GM23338 (cell line): ENCODE results near the gene SPRING1. TPM values are rescaled to one million over a fixed set of nuclear protein-coding genes. Genes with fewer than 3 reads are reported as not detected.

Source experiments
- ATAC-seq: fragments of 200-7000 bp; cut with Tn5 transposase; 3 replicates; pipeline ENCODE4 v1.9.1; 2020
- DNase-seq: peaks from one replicate; pipeline ENCODE4 v3.0.0-alpha.2; 2015; ENCODE audit warnings: low spot score
- H2AFZ ChIP-seq: fragments of 200-600 bp; sonication (generic); 2 replicates; pipeline ENCODE4 v1.8.0; 2016; ENCODE audit warnings: antibody characterized with exemption, mild to moderate bottlenecking, moderate library complexity
- H3F3A ChIP-seq: fragments of 200-600 bp; sonication (generic); replicated peaks from 2 replicates; pipeline ENCODE4 v1.8.0; 2017; ENCODE audit warnings: antibody characterized with exemption, mixed run types, low read depth
- H3K27ac ChIP-seq: fragments of 200-600 bp; sonication (generic); 2 replicates; pipeline ENCODE4 v1.6.1; 2016; ENCODE audit warnings: low read depth
- H3K27me3 ChIP-seq: fragments of 200-600 bp; sonication (generic); 2 replicates; pipeline ENCODE4 v1.8.0; 2016; ENCODE audit warnings: mild to moderate bottlenecking, mixed run types, moderate library complexity; ENCODE audit not compliant: insufficient read depth
- H3K36me3 ChIP-seq: fragments of 200-600 bp; sonication (generic); 2 replicates; pipeline ENCODE4 v1.8.0; 2016; ENCODE audit warnings: mild to moderate bottlenecking; ENCODE audit not compliant: insufficient read depth
- H3K4me1 ChIP-seq: fragments of 200-600 bp; sonication (generic); 2 replicates; pipeline ENCODE4 v1.8.0; 2016; ENCODE audit warnings: mild to moderate bottlenecking, moderate library complexity; ENCODE audit not compliant: insufficient read depth
- H3K4me2 ChIP-seq: fragments of 200-600 bp; sonication (generic); 2 replicates; pipeline ENCODE4 v1.7.1; 2017; ENCODE audit warnings: mixed run types
- H3K4me3 ChIP-seq: fragments of 200-600 bp; sonication (generic); 2 replicates; pipeline ENCODE4 v1.6.1; 2016; ENCODE audit warnings: mixed run types
- H3K79me2 ChIP-seq: fragments of 200-600 bp; sonication (generic); replicated peaks from 2 replicates; pipeline ENCODE4 v1.8.0; 2017; ENCODE audit warnings: mild to moderate bottlenecking; ENCODE audit not compliant: insufficient read depth
- H3K9me2 ChIP-seq: fragments of 200-600 bp; sonication (generic); 2 replicates; pipeline ENCODE4 v1.8.0; 2017; ENCODE audit not compliant: insufficient read depth
- H4K20me1 ChIP-seq: fragments of 200-600 bp; sonication (generic); replicated peaks from 2 replicates; pipeline ENCODE4 v1.8.0; 2017; ENCODE audit warnings: mild to moderate bottlenecking; ENCODE audit not compliant: insufficient read depth
- H3K27ac Mint-ChIP-seq: 2 replicates; pipeline ENCODE4 v1.8.0; 2020; ENCODE audit warnings: inconsistent platforms, mild to moderate bottlenecking, moderate library complexity, mixed read lengths
- H3K27me3 Mint-ChIP-seq: 3 replicates; pipeline ENCODE4 v1.8.0; 2022; ENCODE audit warnings: low read depth, mild to moderate bottlenecking, moderate library complexity, mixed read lengths, inconsistent platforms; ENCODE audit not compliant: insufficient read depth, poor library complexity
- H3K36me3 Mint-ChIP-seq: 3 replicates; pipeline ENCODE4 v1.8.0; 2021; ENCODE audit warnings: low read depth, mild to moderate bottlenecking, inconsistent platforms, moderate library complexity, mixed read lengths
- H3K4me1 Mint-ChIP-seq: 3 replicates; pipeline ENCODE4 v1.8.0; 2020; ENCODE audit warnings: mild to moderate bottlenecking, inconsistent platforms, mixed read lengths
- H3K4me3 Mint-ChIP-seq: 3 replicates; pipeline ENCODE4 v1.8.0; 2021; ENCODE audit warnings: moderate library complexity, mild to moderate bottlenecking, inconsistent platforms, mixed read lengths
- H3K9me3 Mint-ChIP-seq: 3 replicates; pipeline ENCODE4 v1.8.0; 2020; ENCODE audit warnings: moderate library complexity, mild to moderate bottlenecking, inconsistent platforms, mixed read lengths
- CREB1 ChIP-seq: fragments of 250-450 bp; sonication (Bioruptor Pico); IDR thresholded peaks from 2 replicates; pipeline ENCODE4 v1.5.0; 2020; ENCODE audit warnings: low read depth, mild to moderate bottlenecking, moderate library complexity
- EZH2 ChIP-seq: fragments of 200-600 bp; sonication (generic); IDR thresholded peaks from one replicate; pipeline ENCODE4 v1.8.0; 2017; ENCODE audit warnings: antibody characterized with exemption, mild to moderate bottlenecking, low read depth; ENCODE audit not compliant: unreplicated experiment
- EZH2phosphoT487 ChIP-seq: fragments of 200-600 bp; sonication (generic); IDR thresholded peaks from one replicate; pipeline ENCODE4 v1.8.1; 2018; ENCODE audit warnings: antibody characterized with exemption; ENCODE audit not compliant: unreplicated experiment
- JUNB ChIP-seq: IDR thresholded peaks from one replicate; pipeline ENCODE4 v1.6.1; 2016; ENCODE audit warnings: antibody characterized with exemption; ENCODE audit not compliant: unreplicated experiment
- NANOG ChIP-seq: IDR thresholded peaks from 2 replicates; pipeline ENCODE4 v1.6.1; 2016; ENCODE audit warnings: antibody characterized with exemption, borderline replicate concordance
- POLR2AphosphoS5 ChIP-seq: IDR thresholded peaks from 2 replicates; pipeline ENCODE4 v1.6.1; 2016; ENCODE audit warnings: antibody characterized with exemption, low read depth
- STAT1 ChIP-seq: IDR thresholded peaks from one replicate; pipeline ENCODE4 v1.6.1; 2016; ENCODE audit warnings: antibody characterized with exemption; ENCODE audit not compliant: unreplicated experiment
- ZNF114 ChIP-seq: fragments of 250-450 bp; sonication (Bioruptor Pico); IDR thresholded peaks from 2 replicates; pipeline ENCODE4 v1.5.0; 2020; ENCODE audit warnings: mild to moderate bottlenecking, moderate library complexity
- ZNF331 ChIP-seq: fragments of 250-450 bp; sonication (Bioruptor Pico); IDR thresholded peaks from 2 replicates; pipeline ENCODE4 v1.5.0; 2020; ENCODE audit warnings: low read depth, mild to moderate bottlenecking, moderate library complexity
- polyA plus RNA-seq: library from polyadenylated mRNA; unstranded; fragments of >200 nt; fragmentation: Nextera tagmentation; extraction: Ambion mirVana; gene quantifications from 2 replicates; pipeline ENCODE4 v1.2.1, GENCODE V29; 2016
- total RNA-seq: library from RNA; depleted of rRNA; stranded (reverse); fragments of >200 nt; shearing (Covaris generic); gene quantifications from 2 replicates; pipeline ENCODE4 v1.2.3, GENCODE V29; 2014
- TF ChIP-seq, protein P1 (sequence below): IDR thresholded peaks from one replicate; pipeline ENCODE4 v1.6.1; 2018; ENCODE audit warnings: antibody characterized with exemption; ENCODE audit not compliant: unreplicated experiment
- TF ChIP-seq, protein P2 (sequence below): IDR thresholded peaks from 2 replicates; pipeline ENCODE4 v1.6.1; 2016; ENCODE audit warnings: antibody characterized with exemption
- TF ChIP-seq, protein P3 (sequence below): fragments of 250-450 bp; sonication (Bioruptor Pico); IDR thresholded peaks from 2 replicates; pipeline ENCODE4 v1.5.0; 2020; ENCODE audit warnings: mild to moderate bottlenecking, moderate library complexity
- TF ChIP-seq, protein P4 (sequence below), 2 experiments: fragments of 200-600 bp in 1 of 2; sonication (generic) in 1 of 2; conservative IDR thresholded peaks; 2 replicates each; pipeline versions ENCODE4 v1.5.1 to v1.6.1; 2016 to 2017; ENCODE audit warnings: antibody characterized with exemption in 2 of 2, low read depth in 2 of 2, mild to moderate bottlenecking in 2 of 2, moderate library complexity in 1 of 2

The SPRING1 gene
- total and polyA plus RNA-seq, 2 experiments from 2014 or later, result 8.2 to 57.1 TPM

DNA sequence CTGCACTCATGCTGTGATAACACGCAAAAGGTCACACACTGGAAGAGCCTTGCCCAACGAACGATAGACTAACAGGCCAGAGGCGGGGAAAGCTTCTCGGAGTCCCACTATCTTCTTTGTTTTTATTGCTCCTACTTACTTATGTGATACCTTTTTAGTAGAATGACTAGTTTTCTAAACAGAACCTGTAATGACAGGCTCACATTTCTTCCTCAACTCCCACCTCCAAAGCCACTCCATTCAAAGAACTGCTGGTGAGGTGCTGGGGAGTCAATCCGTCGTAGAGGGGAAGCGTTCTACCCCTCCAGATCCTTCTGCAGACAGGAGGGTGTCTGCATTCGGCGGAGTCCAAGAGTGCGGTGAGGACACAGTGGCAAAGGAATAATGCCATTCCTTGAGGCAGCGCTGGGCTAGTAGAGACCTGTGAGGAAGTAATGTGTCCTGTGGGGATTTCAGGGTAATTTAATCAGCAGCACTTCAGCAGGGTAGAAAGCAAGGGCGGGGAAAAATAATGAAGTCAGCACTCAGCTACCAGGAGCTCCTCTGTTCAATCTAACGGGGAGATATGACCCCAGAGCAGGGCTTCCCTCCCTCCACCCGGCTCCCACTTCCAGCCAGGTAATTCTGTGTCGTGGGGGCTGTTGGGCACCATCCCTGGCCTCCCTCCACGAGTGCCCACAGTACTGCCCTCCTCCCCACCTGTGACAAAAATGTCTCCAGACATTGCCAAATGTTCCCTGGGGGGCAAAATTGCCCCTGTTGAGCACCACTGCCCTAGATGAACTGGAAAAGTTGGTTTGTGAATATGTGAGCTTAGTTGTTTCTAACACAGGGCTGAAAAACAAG, 25.2 kb downstream of the SPRING1 start:
- TF ChIP-seq STAT1 (no peak), NANOG (no peak), ZNF331 (CRISPR knock-in tag) (no peak), EZH2 (no peak), CREB1 (CRISPR knock-in tag) (no peak), ZNF114 (CRISPR knock-in tag) (no peak), POLR2AphosphoS5 (no peak), EZH2phosphoT487 (no peak), JUNB (no peak)
- TF ChIP-seq, protein P1, sequence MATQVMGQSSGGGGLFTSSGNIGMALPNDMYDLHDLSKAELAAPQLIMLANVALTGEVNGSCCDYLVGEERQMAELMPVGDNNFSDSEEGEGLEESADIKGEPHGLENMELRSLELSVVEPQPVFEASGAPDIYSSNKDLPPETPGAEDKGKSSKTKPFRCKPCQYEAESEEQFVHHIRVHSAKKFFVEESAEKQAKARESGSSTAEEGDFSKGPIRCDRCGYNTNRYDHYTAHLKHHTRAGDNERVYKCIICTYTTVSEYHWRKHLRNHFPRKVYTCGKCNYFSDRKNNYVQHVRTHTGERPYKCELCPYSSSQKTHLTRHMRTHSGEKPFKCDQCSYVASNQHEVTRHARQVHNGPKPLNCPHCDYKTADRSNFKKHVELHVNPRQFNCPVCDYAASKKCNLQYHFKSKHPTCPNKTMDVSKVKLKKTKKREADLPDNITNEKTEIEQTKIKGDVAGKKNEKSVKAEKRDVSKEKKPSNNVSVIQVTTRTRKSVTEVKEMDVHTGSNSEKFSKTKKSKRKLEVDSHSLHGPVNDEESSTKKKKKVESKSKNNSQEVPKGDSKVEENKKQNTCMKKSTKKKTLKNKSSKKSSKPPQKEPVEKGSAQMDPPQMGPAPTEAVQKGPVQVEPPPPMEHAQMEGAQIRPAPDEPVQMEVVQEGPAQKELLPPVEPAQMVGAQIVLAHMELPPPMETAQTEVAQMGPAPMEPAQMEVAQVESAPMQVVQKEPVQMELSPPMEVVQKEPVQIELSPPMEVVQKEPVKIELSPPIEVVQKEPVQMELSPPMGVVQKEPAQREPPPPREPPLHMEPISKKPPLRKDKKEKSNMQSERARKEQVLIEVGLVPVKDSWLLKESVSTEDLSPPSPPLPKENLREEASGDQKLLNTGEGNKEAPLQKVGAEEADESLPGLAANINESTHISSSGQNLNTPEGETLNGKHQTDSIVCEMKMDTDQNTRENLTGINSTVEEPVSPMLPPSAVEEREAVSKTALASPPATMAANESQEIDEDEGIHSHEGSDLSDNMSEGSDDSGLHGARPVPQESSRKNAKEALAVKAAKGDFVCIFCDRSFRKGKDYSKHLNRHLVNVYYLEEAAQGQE, result no peak
- TF ChIP-seq, protein P2, sequence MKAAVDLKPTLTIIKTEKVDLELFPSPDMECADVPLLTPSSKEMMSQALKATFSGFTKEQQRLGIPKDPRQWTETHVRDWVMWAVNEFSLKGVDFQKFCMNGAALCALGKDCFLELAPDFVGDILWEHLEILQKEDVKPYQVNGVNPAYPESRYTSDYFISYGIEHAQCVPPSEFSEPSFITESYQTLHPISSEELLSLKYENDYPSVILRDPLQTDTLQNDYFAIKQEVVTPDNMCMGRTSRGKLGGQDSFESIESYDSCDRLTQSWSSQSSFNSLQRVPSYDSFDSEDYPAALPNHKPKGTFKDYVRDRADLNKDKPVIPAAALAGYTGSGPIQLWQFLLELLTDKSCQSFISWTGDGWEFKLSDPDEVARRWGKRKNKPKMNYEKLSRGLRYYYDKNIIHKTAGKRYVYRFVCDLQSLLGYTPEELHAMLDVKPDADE, result no peak
- TF ChIP-seq, protein P3, sequence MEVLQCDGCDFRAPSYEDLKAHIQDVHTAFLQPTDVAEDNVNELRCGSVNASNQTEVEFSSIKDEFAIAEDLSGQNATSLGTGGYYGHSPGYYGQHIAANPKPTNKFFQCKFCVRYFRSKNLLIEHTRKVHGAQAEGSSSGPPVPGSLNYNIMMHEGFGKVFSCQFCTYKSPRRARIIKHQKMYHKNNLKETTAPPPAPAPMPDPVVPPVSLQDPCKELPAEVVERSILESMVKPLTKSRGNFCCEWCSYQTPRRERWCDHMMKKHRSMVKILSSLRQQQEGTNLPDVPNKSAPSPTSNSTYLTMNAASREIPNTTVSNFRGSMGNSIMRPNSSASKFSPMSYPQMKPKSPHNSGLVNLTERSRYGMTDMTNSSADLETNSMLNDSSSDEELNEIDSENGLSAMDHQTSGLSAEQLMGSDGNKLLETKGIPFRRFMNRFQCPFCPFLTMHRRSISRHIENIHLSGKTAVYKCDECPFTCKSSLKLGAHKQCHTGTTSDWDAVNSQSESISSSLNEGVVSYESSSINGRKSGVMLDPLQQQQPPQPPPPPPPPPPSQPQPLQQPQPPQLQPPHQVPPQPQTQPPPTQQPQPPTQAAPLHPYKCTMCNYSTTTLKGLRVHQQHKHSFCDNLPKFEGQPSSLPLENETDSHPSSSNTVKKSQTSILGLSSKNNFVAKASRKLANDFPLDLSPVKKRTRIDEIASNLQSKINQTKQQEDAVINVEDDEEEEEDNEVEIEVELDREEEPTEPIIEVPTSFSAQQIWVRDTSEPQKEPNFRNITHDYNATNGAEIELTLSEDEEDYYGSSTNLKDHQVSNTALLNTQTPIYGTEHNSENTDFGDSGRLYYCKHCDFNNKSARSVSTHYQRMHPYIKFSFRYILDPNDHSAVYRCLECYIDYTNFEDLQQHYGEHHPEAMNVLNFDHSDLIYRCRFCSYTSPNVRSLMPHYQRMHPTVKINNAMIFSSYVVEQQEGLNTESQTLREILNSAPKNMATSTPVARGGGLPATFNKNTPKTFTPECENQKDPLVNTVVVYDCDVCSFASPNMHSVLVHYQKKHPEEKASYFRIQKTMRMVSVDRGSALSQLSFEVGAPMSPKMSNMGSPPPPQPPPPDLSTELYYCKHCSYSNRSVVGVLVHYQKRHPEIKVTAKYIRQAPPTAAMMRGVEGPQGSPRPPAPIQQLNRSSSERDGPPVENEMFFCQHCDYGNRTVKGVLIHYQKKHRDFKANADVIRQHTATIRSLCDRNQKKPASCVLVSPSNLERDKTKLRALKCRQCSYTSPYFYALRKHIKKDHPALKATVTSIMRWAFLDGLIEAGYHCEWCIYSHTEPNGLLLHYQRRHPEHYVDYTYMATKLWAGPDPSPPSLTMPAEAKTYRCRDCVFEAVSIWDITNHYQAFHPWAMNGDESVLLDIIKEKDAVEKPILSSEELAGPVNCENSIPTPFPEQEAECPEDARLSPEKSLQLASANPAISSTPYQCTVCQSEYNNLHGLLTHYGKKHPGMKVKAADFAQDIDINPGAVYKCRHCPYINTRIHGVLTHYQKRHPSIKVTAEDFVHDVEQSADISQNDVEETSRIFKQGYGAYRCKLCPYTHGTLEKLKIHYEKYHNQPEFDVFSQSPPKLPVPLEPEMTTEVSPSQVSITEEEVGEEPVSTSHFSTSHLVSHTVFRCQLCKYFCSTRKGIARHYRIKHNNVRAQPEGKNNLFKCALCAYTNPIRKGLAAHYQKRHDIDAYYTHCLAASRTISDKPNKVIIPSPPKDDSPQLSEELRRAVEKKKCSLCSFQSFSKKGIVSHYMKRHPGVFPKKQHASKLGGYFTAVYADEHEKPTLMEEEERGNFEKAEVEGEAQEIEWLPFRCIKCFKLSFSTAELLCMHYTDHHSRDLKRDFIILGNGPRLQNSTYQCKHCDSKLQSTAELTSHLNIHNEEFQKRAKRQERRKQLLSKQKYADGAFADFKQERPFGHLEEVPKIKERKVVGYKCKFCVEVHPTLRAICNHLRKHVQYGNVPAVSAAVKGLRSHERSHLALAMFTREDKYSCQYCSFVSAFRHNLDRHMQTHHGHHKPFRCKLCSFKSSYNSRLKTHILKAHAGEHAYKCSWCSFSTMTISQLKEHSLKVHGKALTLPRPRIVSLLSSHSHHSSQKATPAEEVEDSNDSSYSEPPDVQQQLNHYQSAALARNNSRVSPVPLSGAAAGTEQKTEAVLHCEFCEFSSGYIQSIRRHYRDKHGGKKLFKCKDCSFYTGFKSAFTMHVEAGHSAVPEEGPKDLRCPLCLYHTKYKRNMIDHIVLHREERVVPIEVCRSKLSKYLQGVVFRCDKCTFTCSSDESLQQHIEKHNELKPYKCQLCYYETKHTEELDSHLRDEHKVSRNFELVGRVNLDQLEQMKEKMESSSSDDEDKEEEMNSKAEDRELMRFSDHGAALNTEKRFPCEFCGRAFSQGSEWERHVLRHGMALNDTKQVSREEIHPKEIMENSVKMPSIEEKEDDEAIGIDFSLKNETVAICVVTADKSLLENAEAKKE (CRISPR knock-in tag), result no peak
- TF ChIP-seq, protein P4, sequence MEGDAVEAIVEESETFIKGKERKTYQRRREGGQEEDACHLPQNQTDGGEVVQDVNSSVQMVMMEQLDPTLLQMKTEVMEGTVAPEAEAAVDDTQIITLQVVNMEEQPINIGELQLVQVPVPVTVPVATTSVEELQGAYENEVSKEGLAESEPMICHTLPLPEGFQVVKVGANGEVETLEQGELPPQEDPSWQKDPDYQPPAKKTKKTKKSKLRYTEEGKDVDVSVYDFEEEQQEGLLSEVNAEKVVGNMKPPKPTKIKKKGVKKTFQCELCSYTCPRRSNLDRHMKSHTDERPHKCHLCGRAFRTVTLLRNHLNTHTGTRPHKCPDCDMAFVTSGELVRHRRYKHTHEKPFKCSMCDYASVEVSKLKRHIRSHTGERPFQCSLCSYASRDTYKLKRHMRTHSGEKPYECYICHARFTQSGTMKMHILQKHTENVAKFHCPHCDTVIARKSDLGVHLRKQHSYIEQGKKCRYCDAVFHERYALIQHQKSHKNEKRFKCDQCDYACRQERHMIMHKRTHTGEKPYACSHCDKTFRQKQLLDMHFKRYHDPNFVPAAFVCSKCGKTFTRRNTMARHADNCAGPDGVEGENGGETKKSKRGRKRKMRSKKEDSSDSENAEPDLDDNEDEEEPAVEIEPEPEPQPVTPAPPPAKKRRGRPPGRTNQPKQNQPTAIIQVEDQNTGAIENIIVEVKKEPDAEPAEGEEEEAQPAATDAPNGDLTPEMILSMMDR (conservative IDR thresholded peaks at IDR 0.05; ENCODE audit: low read depth in 2 of 2), result no peak
- no peak for ATAC-seq
- H4K20me1 ChIP-seq, result no peaks in the 10 kb centered on the region
- peaks cover 16% of the 10 kb centered on the region; the same call in 2 of the 3 replicates for H3K36me3 Mint-ChIP-seq
- no peak overlapping the region for H3K4me3 ChIP-seq
- H3K27me3 ChIP-seq, result no peaks in the 10 kb centered on the region
- no peak for DNase-seq
- no peak overlapping the region for H2AFZ ChIP-seq
- H3K27me3 Mint-ChIP-seq, result peaks cover 11% of the 10 kb centered on the region
- no peak overlapping the region for H3K4me2 ChIP-seq
- H3K27ac Mint-ChIP-seq, result no peak overlapping the region
- no peaks in the 10 kb centered on the region for H3F3A ChIP-seq
- peaks cover 7% of the 10 kb centered on the region; the same call in 2 of the 3 replicates for H3K4me1 Mint-ChIP-seq
- H3K9me2 ChIP-seq, result no peaks in the 10 kb centered on the region
- H3K4me3 Mint-ChIP-seq, result no peak overlapping the region
- H3K79me2 ChIP-seq, result no peaks in the 10 kb centered on the region
- no peaks in the 10 kb centered on the region for H3K9me3 Mint-ChIP-seq
- no peak overlapping the region for H3K27ac ChIP-seq
- H3K4me1 ChIP-seq, result peaks cover 2% of the 10 kb centered on the region; the same call in 1 of the 2 replicates
- H3K36me3 ChIP-seq, result no peaks in the 10 kb centered on the region
